ENCODE measurements around the gene BCAP29. TPM values are rescaled to one million over a fixed set of nuclear protein-coding genes. Genes with fewer than 3 reads are reported as not detected.

Gene BCAP29
- total and polyA plus RNA-seq, 2 of the 4 experiments (the other 2 are of a cell fraction) = 33.0 to 35.1 TPM

GRCh38 chr7:107632492-107632865, 52.4 kb downstream of the BCAP29 start:
- Histone ChIP-seq H3K9ac (ENCODE audit: low read depth, low read length) (no peak overlapping the region), H2BK15ac (ENCODE audit: low read depth, low read length) (no peak overlapping the region), H3K9me3 (ENCODE audit: control insufficient read depth, insufficient read depth, low read length) (no peaks in the 10 kb centered on the region), H2AK9ac (replicated peaks; ENCODE audit: low read depth, low read length, poor library complexity) (no peak overlapping the region), H2BK20ac (ENCODE audit: low read depth, low read length) (no peak overlapping the region), H2BK5ac (ENCODE audit: low read depth, low read length, poor library complexity, severe bottlenecking) (no peak overlapping the region), H2AK5ac (ENCODE audit: low read depth, low read length) (no peak overlapping the region), H3K18ac (ENCODE audit: low read depth, low read length) (no peak overlapping the region), H3K23ac (ENCODE audit: low read depth, low read length) (no peak overlapping the region), H4K20me1 (ENCODE audit: insufficient read depth, low read length) (no peaks in the 10 kb centered on the region), H4K5ac (ENCODE audit: low read depth, low read length) (no peak overlapping the region), H3K4me3 (ENCODE audit: insufficient read depth, low read depth, low read length) (no peak overlapping the region), H3K56ac (ENCODE audit: extremely low read depth, insufficient read depth, low read length) (no peak overlapping the region), H3K27ac (ENCODE audit: insufficient read depth, low read length) (no peak overlapping the region), H3K14ac (replicated peaks; ENCODE audit: low read depth, low read length) (no peak overlapping the region), H3K79me1 (ENCODE audit: low read depth in 1 of 2, low read length in 2 of 2) (no peaks in the 10 kb centered on the region), H2BK120ac (ENCODE audit: low read depth, low read length) (no peak overlapping the region), H3K4ac (ENCODE audit: low read depth, low read length) (no peak overlapping the region), H4K91ac (ENCODE audit: insufficient read depth, low read depth, low read length) (no peak overlapping the region), H3K36me3 (ENCODE audit: control insufficient read depth, insufficient read depth, low read length) (no peaks in the 10 kb centered on the region), H3K27me3 (ENCODE audit: control insufficient read depth, insufficient read depth, low read length) (no peaks in the 10 kb centered on the region), H2AFZ (replicated peaks; ENCODE audit: low read length, poor library complexity) (no peak overlapping the region), H3K4me1 (ENCODE audit: control insufficient read depth, insufficient read depth, low read length) (no peaks in the 10 kb centered on the region), H3K9me1 (ENCODE audit: insufficient read depth, low read length) (no peaks in the 10 kb centered on the region), H3K4me2 (ENCODE audit: low read depth, low read length) (no peak overlapping the region), H4K8ac (ENCODE audit: low read depth in 2 of 2, low read length in 2 of 2) (no peak overlapping the region)
- no CpG with 5 or more reads among the region's 2 CpGs for WGBS, 2 experiments (ENCODE audit: extremely low coverage in 2 of 2, insufficient read length in 1 of 2)
- ChIA-PET CTCF (no interaction called here), POLR2A (ENCODE audit: unreplicated experiment) (no interaction called here)
- in situ Hi-C loops (cut with MboI; ENCODE audit: low sequenced_read_pairs) = no loop called here
- ATAC-seq (ENCODE audit: low read depth) (no peak), DNase-seq (no peak)
- intact Hi-C loops (cut with micrococcal nuclease) = no loop called here
- TF ChIP-seq MAFK (IDR thresholded peaks at IDR 0.05; ENCODE audit: low read depth, low read length) = no peak
- dilution Hi-C loops (cut with HindIII; ENCODE audit: low sequenced_read_pairs, unreplicated experiment) = no loop called here
- no TSS peak for BruUV-seq (replicated peaks)
